Stimulated activated CD8-positive, alpha-beta memory T cell treated with anti-CD3 and anti-CD28 coated beads, Interleukin-12 subunit alpha, Interleukin-12 subunit beta, amount 100 ng/mL, for 1 hour (primary cell): ENCODE measurements around the gene PIGV.
"Not testable (repeated sequence)": the region's sequence is repeated elsewhere in the genome, so short reads cannot be mapped to it uniquely, and the experiment has no call there.

Experiments
- DNase-seq: peaks from one replicate; pipeline ENCODE4 v3.0.0-alpha.2; 2020; ENCODE audit warnings: low read depth

The PIGV gene

GRCh38 chr1:26797627-26798026 is 9.9 kb downstream of the PIGV start:
- DNase-seq = no peak

GRCh38 chr1:26799479-26800142 is 11.9 kb downstream of the PIGV start:
- DNase-seq = no peak

- not testable (repeated sequence) for DNase-seq
Measured at GRCh38 chr1:26803932-26804331, 16.2 kb downstream of the PIGV start.

DNA sequence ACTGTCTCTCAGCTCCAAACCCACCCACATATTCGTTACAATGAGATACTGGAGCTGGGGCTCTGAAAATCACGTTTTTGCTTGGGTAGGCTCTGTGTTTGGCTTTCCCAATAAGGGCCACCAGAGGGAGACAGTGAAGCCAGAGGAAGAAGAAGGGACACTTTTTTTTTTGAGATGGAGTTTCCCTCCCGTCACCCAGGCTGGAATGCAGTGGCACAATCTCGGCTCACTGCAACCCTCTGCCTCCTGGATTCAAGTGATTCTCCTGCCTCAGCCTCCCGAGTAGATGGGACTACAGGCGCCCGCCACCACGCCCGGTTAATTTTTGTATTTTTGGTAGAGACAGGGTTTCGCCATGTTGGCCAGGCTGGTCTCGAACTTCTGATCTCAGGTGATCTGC is 22.4 kb downstream of the PIGV start:
- DNase-seq = peak; percentile 65

DNA sequence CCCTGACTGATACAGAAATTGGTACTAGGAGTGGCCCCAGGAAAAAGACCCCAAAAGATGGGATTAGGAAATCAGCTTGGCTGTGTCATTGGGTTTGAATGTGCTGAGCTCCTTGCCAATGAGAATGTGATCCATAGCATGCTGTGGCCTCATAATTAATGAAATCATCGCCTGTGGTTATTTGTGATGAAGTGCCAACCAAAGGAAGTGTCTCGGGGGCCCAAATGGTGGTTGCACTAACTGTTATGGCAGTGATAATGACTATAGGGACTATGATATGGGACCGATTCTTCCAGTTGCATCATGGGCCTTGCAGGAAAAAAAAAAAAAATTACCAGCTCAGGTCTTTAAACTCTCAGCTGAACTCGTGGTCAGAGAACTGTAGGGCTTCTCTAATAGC is 23.3 kb downstream of the PIGV start:
- DNase-seq = no peak

GRCh38 chr1:26811708-26812107 is 24.0 kb downstream of the PIGV start:
- DNase-seq = no peak

- no peak for DNase-seq
Measured at GRCh38 chr1:26814377-26814776, 26.6 kb downstream of the PIGV start.

GRCh38 chr1:26814893-26815292 is 27.1 kb downstream of the PIGV start:
- DNase-seq = no peak

GRCh38 chr1:26820784-26821269 is 33.1 kb downstream of the PIGV start:
- DNase-seq = no peak

- DNase-seq = no peak
Measured at GRCh38 chr1:26822737-26823395, 35.1 kb downstream of the PIGV start.

DNA sequence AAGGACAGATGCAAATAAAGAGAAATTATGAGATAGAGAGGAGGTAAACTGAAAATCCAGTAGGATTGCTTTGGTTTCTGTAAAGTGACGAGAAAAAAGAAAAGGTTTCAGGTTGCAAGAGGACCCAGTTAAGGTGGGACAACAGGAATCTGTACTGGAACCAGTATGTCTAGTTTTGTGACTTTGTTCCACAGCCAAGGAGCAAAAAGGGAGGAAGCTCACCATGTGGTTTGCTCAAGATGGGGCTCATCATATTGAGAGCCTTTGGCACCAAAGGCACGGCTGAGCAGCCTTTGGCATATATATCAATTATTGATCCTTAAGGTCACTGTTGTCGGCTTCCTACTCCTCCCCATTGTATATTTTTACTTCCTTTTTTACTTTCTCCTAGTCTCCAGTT is 37.0 kb downstream of the PIGV start:
- no peak for DNase-seq

DNA sequence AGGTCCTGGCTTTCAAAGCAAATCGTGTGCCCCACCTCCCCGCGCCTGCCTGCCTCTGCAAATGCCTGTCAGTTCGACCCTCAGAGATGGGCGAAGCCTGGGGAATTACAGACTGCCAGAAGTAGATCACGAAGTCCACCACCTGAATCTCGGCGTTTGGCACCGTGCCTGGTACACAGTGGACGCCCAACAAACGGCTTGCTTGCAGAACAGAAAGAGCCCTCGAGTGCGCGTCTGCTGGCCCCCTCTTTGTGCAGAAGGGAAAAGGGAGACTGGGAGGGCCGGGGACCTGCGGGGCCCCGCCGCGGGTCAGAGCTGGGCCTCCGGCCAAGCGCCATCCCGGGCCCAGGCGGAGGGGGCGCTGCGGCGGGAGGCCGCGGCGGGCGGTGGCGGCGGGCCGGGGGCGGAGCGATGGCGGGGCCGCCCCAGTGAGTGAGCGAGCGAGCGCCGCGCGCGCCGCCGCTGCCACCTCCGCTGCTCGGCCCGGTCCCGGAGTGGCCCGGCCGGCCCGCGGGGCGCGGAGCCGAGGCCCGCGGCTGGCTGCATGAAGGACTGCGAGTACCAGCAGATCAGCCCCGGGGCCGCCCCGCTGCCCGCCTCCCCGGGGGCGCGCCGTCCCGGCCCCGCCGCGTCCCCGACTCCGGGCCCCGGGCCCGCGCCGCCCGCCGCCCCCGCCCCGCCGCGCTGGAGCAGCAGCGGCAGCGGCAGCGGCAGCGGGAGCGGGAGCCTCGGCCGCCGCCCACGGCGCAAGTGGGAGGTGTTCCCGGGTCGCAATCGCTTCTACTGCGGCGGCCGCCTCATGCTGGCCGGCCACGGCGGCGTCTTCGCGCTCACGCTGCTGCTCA is 38.7 kb downstream of the PIGV start, which contains the start of gene ZDHHC18:
TSS of gene ZDHHC18 (plus strand) at position 428 of the 845 bp plus-strand sequence. CDS start at position 545, 117 bp downstream.
- DNase-seq = peak; percentile 40

DNA sequence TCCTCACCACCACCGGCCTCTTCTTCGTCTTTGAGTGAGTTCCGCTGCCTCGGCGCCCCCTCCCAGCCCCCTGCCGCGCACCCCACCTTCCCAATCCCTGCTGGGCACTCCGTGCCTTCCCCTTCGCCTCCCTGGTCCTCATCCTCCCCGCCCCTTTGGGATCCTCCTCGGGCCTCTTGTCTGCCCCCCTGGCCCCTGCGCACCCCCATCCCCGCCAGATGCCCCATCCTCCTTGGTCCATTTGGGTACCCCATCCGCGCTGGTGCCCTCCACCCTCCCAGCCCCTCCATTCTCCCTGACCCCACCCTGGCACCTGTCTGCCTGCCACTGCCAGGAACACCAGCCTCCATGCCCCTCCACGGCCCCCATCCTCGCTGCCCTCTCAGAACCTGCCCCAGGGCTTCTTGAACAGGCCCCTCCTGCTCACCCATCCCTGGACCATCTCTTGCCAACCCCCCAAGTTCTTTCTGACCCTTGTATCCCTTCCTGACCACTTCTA is 39.4 kb downstream of the PIGV start:
- no peak for DNase-seq

- no peak for DNase-seq
Measured at GRCh38 chr1:26827663-26828062, 39.9 kb downstream of the PIGV start.

DNA sequence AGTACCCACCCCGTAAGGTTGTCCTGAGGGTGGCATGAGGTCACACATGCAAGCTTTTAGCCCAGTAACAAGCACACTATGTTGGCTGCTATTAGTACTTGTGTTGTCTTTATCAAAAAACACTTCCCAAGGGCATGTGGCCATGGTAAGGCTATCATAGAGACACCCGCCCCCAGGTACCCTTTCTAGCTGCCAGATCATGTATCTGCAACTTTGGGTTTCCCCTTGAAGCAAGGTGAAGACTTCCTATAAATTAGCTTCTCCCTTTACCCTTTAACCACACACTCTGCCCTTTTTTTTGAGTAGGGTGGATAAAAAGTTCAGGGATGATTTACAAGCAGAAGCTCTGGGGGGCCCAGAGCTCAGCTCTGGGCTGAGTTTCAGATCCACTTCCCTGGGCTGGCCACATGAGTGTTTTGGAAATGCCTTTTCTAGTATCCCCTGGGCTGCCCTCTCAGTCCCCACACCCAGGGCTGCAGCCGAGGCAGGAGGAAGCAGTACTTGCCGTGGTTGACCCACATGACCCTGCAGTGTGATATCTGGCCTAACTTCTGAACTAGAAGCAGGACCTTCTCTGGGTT is 40.8 kb downstream of the PIGV start:
- no peak for DNase-seq

GRCh38 chr1:26829184-26829911 is 41.6 kb downstream of the PIGV start:
- no peak for DNase-seq

GRCh38 chr1:26831059-26831458 is 43.3 kb downstream of the PIGV start:
- DNase-seq = no peak

- DNase-seq = no peak
Measured at GRCh38 chr1:26831546-26832248, 43.9 kb downstream of the PIGV start.

GRCh38 chr1:26832249-26832960 is 44.7 kb downstream of the PIGV start:
- no peak for DNase-seq
